Raji (cell line): ENCODE data around the gene DENND1A.

ENCODE experiments used
- POLR2A ChIP-seq: IDR thresholded peaks from 2 replicates; pipeline ENCODE4 v1.6.1; 2011; ENCODE audit warnings: low read depth, low read length, control low read depth; ENCODE audit not compliant: insufficient read depth

DENND1A gene

GRCh38 chr9:123373946-123374345, 556.0 kb downstream of the DENND1A start:
- TF ChIP-seq POLR2A, result no peak

DNA sequence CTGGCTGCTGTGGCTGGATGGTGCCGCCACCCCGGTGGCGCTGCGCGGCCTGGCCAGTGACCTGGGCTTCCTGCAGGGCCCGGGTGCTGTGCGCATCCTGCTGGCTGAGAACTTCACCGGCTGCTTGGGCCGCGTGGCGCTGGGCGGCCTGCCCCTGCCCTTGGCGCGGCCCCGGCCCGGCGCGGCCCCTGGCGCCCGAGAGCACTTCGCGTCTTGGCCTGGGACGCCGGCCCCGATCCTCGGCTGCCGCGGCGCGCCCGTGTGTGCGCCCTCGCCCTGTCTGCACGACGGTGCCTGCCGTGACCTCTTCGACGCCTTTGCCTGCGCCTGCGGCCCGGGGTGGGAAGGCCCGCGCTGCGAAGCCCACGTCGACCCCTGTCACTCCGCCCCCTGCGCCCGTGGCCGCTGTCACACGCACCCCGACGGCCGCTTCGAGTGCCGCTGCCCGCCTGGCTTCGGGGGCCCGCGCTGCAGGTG, 556.4 kb downstream of the DENND1A start:
- no peak for TF ChIP-seq POLR2A

- TF ChIP-seq POLR2A, result no peak
These were observed 557.0 kb downstream of the DENND1A start for GRCh38 chr9:123372766-123373446.

DNA sequence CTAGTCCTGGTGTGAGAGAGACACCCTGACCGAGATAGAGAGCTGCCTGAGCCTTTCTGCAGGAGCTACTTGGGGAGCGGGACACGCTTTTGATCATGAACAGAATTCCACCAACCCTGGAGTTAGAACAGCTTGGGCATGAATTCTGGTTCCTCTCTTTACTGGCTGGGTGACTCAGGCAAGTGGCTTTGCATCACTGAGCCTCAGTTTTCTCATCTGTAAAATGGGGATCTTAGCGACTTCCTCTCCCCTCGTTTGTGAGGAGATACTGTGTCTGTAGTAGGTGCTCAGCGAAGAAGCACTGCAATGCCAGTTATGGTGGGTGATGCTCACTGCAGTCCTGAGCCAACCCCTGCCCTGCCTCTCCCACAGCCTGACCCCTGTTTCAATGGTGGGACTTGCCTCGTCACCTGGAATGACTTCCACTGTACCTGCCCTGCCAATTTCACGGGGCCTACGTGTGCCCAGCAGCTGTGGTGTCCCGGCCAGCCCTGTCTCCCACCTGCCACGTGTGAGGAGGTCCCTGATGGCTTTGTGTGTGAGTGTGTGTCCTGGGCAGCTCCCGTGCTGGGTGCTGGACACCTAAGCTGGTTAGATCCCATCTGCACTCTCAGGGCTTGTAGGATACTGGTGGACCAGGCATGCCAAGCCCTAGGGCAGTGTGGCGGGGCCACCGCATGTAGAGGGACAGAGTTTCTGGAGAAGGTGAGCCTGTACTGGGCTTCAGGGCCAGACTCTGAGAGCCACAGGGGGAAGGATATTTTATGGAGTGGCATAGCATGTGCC, 557.9 kb downstream of the DENND1A start:
- no peak for TF ChIP-seq POLR2A

- TF ChIP-seq POLR2A, result no peak
These were observed 558.7 kb downstream of the DENND1A start for GRCh38 chr9:123371228-123371584.

GRCh38 chr9:123370526-123371227, 559.2 kb downstream of the DENND1A start:
- TF ChIP-seq POLR2A, result no peak

GRCh38 chr9:123370108-123370507, 559.8 kb downstream of the DENND1A start:
- no peak for TF ChIP-seq POLR2A

GRCh38 chr9:123369296-123369695, 560.6 kb downstream of the DENND1A start:
- no peak for TF ChIP-seq POLR2A

DNA sequence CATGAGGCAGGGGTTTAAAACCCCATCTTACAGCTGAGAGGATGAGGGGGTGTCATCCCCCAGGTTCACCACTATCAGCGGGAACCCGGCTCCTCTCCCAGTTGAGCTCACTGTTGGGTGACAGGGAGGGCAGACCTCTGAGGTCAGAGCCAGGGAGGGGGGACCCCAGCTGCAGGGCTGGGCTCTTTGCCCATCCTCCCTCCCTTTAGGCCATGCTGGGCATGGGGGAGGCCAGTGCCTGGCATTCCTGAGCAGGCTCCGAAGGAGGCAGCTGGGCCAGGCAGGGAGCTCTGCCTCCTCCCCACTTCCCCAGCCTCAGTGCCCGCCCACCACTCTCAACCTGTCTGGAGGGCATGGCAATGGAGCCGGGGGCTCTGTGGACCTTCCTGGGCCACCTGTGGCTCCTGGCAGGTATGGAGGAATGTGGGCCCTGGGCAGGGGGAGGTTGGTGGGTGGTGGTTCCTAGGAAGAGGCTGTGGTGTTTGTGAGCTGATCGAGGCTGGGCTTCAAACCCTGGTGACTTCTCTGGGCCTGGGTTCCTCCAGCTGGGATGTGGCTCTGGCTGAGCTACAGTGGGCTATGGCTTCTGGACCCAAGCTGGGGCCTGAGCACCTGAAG, 561.3 kb downstream of the DENND1A start:
- TF ChIP-seq POLR2A, result no peak

GRCh38 chr9:123368023-123368422, 561.9 kb downstream of the DENND1A start:
- TF ChIP-seq POLR2A, result no peak

DNA sequence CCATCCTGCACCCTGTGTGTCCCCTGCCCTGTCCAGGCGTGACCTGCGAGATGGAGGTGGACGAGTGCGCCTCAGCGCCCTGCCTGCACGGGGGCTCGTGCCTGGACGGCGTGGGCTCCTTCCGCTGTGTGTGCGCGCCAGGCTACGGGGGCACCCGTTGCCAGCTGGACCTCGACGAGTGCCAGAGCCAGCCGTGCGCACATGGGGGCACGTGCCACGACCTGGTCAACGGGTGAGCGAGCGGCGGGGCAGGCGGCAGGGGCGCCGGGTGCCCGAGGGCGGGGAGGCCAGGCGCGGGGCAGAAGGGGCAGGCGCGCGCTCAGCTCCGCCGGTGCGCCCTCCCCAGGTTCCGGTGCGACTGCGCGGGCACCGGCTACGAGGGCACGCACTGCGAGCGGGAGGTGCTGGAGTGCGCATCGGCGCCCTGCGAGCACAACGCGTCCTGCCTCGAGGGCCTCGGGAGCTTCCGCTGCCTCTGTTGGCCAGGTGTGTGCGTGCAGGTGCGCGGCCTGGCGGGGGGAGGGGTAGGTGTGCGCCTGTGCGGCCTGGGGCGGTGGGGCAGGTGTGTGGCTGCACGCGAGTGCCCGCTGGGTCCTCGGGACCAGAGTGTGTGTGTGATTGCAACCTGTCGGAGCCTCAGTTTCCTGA, 563.9 kb downstream of the DENND1A start:
- no peak for TF ChIP-seq POLR2A

GRCh38 chr9:123365287-123365880, 564.5 kb downstream of the DENND1A start:
- no peak for TF ChIP-seq POLR2A

- no peak for TF ChIP-seq POLR2A
These were observed 565.6 kb downstream of the DENND1A start for GRCh38 chr9:123364241-123364824.

DNA sequence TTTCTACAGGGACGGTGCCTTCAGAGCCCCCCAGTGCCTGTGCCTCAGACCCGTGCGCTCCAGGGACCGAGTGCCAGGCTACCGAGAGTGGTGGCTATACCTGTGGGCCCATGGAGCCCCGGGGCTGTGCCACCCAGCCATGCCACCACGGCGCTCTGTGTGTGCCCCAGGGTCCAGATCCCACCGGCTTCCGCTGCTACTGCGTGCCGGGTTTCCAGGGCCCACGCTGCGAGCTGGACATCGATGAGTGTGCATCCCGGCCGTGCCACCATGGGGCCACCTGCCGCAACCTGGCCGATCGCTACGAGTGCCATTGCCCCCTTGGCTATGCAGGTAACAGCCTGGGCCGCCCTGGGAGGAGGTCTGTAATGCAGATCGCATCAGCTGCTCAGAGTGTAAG, 567.1 kb downstream of the DENND1A start:
- no peak for TF ChIP-seq POLR2A
